SK-N-MC (cell line): ENCODE measurements around the gene VTI1B.

Experiments
- EZH2 ChIP-seq: fragments of 200-600 bp; sonication (generic); IDR thresholded peaks from one replicate; pipeline ENCODE4 v1.6.1; 2017; ENCODE audit warnings: antibody characterized with exemption
- FOXP2 ChIP-seq: optimal IDR thresholded peaks from 2 replicates; pipeline ENCODE3; 2011; ENCODE audit warnings: mild to moderate bottlenecking, moderate library complexity; ENCODE audit not compliant: insufficient read depth; ENCODE audit errors: extremely low read length, control extremely low read depth
- POLR2AphosphoS5 ChIP-seq: IDR thresholded peaks from 2 replicates; pipeline ENCODE4 v1.6.1; 2012; ENCODE audit warnings: mild to moderate bottlenecking, low read depth, low read length, borderline replicate concordance

DNA sequence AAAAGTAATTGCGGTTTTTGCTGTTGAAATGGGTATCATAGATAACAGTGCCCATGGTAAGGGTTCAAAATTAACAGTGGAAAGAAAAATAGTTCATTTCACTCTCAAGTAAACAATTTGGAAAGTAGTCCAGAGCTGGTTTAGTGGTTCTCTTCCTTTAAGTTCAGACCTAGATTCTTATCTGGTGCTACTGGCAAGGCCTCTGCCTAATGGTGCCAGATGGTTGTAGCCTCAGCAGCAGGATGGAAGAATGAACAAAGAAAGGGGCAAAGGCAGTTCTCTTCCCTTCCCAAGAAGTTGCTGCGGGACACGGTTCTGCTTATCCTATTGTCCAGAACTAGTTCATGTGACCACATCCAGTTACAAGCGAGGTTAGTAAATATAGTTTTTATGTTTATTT lies 44.2 kb downstream of the VTI1B start:
- TF ChIP-seq POLR2AphosphoS5, result no peak
- TF ChIP-seq EZH2, result no peak
- TF ChIP-seq FOXP2, result no peak
